ENCODE results near the gene TMEM120B.

- TF ChIP-seq, protein P1, sequence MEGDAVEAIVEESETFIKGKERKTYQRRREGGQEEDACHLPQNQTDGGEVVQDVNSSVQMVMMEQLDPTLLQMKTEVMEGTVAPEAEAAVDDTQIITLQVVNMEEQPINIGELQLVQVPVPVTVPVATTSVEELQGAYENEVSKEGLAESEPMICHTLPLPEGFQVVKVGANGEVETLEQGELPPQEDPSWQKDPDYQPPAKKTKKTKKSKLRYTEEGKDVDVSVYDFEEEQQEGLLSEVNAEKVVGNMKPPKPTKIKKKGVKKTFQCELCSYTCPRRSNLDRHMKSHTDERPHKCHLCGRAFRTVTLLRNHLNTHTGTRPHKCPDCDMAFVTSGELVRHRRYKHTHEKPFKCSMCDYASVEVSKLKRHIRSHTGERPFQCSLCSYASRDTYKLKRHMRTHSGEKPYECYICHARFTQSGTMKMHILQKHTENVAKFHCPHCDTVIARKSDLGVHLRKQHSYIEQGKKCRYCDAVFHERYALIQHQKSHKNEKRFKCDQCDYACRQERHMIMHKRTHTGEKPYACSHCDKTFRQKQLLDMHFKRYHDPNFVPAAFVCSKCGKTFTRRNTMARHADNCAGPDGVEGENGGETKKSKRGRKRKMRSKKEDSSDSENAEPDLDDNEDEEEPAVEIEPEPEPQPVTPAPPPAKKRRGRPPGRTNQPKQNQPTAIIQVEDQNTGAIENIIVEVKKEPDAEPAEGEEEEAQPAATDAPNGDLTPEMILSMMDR (IDR thresholded peaks at IDR 0.05): no peak
- TF ChIP-seq POLR2A (IDR thresholded peaks at IDR 0.05): no peak
These were observed 28.3 kb downstream of the TMEM120B start for GRCh38 chr12:121740847-121741246.

Measured in Peyer's patch (tissue), 4 donors.